Subcutaneous adipose tissue (tissue), 4 donors: ENCODE results near the gene DOCK2. TPM values are rescaled to one million over a fixed set of nuclear protein-coding genes. Genes with fewer than 3 reads are reported as not detected.

Experiments
- CTCF ChIP-seq: fragments of 450-650 bp; IDR thresholded peaks from one replicate; pipeline ENCODE4 v1.5.1; 2016; ENCODE audit warnings: low read depth, mild to moderate bottlenecking, control low read depth, antibody characterized with exemption, moderate library complexity
- total RNA-seq, 4 donors: library from RNA; depleted of rRNA; stranded (reverse); fragments of >200 nt; gene quantifications; one replicate each; pipeline ENCODE4 v1.1.0, GENCODE V29; 2016

Gene DOCK2
- total RNA-seq, 4 donors from 2014 or later: 23.9 to 101 (median 51.1) TPM

GRCh38 chr5:169897481-169897880, 260.4 kb downstream of the DOCK2 start:
- TF ChIP-seq CTCF: no peak

- TF ChIP-seq CTCF: no peak
Measured at GRCh38 chr5:169901896-169902295, 264.8 kb downstream of the DOCK2 start.

DNA sequence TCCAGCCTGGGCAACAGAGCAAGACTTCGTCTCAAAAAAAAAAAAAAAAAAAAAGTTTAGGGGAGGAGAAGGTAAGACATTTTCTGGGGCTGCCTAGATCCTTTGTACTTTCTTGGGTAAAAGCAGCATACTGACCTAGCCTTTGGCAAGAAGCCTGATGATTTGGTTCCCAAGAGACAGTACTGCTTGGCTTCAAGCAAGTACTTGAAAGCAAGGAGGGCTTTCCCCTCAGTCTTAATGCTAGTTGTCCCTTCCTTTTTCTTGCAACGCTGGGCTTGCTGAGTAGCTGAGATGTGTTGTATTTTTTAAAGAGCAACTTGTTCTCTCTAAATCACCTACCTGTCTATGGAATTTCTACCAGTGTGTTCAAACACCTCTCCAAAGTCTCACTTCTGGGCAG, 267.0 kb downstream of the DOCK2 start:
- no peak for TF ChIP-seq CTCF

DNA sequence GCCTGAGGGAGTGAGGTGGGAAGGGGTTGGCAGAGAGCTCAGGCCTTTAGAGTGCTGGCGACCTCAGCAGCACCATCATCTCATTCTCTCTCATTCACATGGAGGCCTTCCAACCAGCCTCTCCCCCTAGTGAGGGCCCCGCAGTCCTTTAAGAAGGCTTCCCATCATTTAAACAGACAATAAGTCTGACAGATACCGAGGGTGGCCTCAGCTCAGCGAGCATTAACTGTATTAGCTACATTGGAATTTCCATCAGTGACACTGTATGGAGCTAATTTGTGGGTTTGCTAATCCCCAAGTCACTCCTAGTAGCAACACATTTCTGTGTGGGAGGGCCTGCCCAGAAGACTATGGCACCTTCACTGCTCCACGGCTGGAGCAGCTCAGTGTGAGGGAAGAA, 267.4 kb downstream of the DOCK2 start:
- no peak for TF ChIP-seq CTCF

DNA sequence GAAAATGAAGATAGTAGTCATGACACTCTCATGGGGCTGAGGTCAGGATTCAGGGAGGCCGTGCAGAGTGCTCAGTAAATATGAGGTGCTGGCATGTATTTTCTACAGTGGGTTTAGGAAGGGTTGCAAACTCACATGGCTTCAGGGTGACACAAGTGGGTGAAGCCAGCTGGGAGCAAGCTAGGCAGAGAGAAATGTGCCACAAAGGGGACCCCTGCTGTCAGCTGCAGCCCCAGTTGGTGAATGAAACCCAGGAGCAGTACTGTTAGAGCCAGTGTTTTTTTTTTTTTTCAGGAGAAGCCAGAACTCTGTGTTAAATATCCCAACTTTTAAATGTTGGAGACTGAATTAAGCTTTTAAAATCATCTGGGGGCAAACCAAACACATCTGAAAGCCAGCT, 267.9 kb downstream of the DOCK2 start:
- TF ChIP-seq CTCF: no peak

DNA sequence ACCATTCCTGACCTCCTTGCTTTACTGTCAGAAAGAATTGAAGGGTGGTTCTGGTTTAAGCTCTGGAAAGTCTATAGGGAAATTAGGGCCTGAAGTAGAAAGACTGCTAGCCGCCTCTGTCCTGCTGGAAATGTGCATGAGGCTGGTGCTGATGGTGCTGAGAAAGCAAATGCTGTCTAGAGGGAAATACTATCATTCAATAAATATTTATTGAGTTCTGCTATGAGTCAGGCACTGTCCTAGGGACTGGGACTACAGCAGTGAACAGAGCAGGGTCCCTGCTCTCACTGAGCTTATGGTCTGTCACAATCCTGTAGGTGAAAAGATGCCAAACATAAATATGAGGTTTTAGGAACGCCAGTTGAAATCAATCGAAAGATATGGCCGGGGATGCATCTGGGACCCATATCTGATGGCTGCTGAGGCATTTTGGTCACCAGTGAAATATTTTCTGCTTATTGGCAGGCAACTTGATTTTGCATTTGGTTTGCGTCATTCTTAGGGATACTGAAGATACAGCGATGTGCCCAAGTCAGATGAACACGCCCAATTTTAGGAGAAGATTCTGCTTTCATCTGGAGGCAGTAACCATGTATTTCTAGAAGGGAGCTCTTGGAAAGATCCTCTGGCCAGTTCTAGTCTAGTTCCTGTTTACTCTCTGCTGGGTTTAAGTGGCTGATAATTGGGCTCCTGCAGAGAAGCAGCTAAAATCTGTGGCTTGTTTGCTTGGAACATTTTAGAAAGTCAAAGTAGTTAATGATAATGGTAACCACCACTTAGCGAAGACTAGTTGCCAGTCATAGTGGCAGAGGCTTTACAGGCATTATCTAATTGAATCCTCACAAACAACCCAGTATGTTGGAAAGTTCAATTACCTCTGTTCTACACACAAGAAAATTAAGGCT, 269.9 kb downstream of the DOCK2 start:
- no peak for TF ChIP-seq CTCF

GRCh38 chr5:169908864-169909263, 271.8 kb downstream of the DOCK2 start:
- TF ChIP-seq CTCF: no peak
